GM18505 (cell line): ENCODE data around the gene MRPS35.

Source experiments
- ATAC-seq: cut with Tn5 transposase; IDR thresholded peaks from one replicate; pipeline ENCODE4 v1.9.1; 2021; ENCODE audit not compliant: unreplicated experiment
- POLR2A ChIP-seq: IDR thresholded peaks from 4 replicates; pipeline ENCODE4 v1.6.1; 2011; ENCODE audit warnings: borderline replicate concordance; ENCODE audit not compliant: insufficient read depth, insufficient read length; ENCODE audit errors: extremely low read depth

MRPS35 gene

GRCh38 chr12:27794818-27795584 lies 84.4 kb downstream of the MRPS35 start:
- ATAC-seq, result no peak
- no peak for TF ChIP-seq POLR2A

- TF ChIP-seq POLR2A, result no peak
- no peak for ATAC-seq
Observed at GRCh38 chr12:27796128-27796527, 85.5 kb downstream of the MRPS35 start.

- ATAC-seq, result no peak
- TF ChIP-seq POLR2A, result no peak
Observed at GRCh38 chr12:27797301-27798025, 86.8 kb downstream of the MRPS35 start.

- TF ChIP-seq POLR2A, result no peak
- ATAC-seq, result no peak
Observed at GRCh38 chr12:27800819-27801218, 90.2 kb downstream of the MRPS35 start.

GRCh38 chr12:27801630-27802029 lies 91.0 kb downstream of the MRPS35 start:
- no peak for TF ChIP-seq POLR2A
- no peak for ATAC-seq

- TF ChIP-seq POLR2A, result no peak
- ATAC-seq, result no peak
Observed at GRCh38 chr12:27802511-27802910, 91.9 kb downstream of the MRPS35 start.

- TF ChIP-seq POLR2A, result no peak
- ATAC-seq, result no peak
Observed at GRCh38 chr12:27802936-27803335, 92.3 kb downstream of the MRPS35 start.

- no peak for TF ChIP-seq POLR2A
- no peak for ATAC-seq
Observed at GRCh38 chr12:27805238-27805637, 94.6 kb downstream of the MRPS35 start.
